Heart left ventricle (tissue), 16 donors: Measurements from ENCODE around the gene PCSK4. TPM values are rescaled to one million over a fixed set of nuclear protein-coding genes. Genes with fewer than 3 reads are reported as not detected.

Experiments
- ATAC-seq, 4 donors: fragments of 200-7000 bp; cut with Tn5 transposase; one replicate each; pipeline ENCODE4 v1.9.1; 2020 to 2022; ENCODE audit warnings: moderate library complexity in 4 of 4, mild to moderate bottlenecking in 3 of 4, moderate number of reproducible peaks in 1 of 4
- DNase-seq, 5 donors: peaks; one replicate each; pipeline ENCODE4 v3.0.0-alpha.2; 2020
- H3K27ac ChIP-seq, 12 donors: fragments of 200-600 bp; sonication (generic) in 4 of 12; one replicate each; pipeline versions ENCODE4 v1.5.0 to v1.8.0; 2016 to 2022; ENCODE audit warnings: mild to moderate bottlenecking in 2 of 12
- H3K27me3 ChIP-seq, 9 donors: fragments of 200-600 bp; sonication (generic) in 2 of 9; one replicate each; pipeline versions ENCODE4 v1.5.1 to v1.8.0; 2016 to 2022; ENCODE audit warnings: mild to moderate bottlenecking in 3 of 9
- H3K36me3 ChIP-seq, 9 donors: fragments of 200-600 bp; sonication (generic) in 2 of 9; one replicate each; pipeline versions ENCODE4 v1.5.0 to v1.8.0; 2018 to 2022; ENCODE audit warnings: mild to moderate bottlenecking in 2 of 9
- H3K4me1 ChIP-seq, 12 donors: fragments of 200-600 bp; sonication (generic) in 4 of 12; one replicate each; pipeline versions ENCODE4 v1.5.0 to v1.8.0; 2016 to 2022; ENCODE audit warnings: mild to moderate bottlenecking in 3 of 12
- H3K4me3 ChIP-seq, 12 donors: fragments of 200-600 bp; sonication (generic) in 4 of 12; one replicate each; pipeline versions ENCODE4 v1.5.0 to v1.8.0; 2017 to 2022; ENCODE audit warnings: mild to moderate bottlenecking in 9 of 12, moderate library complexity in 4 of 12
- H3K9me3 ChIP-seq, 12 donors: fragments of 200-600 bp; sonication (generic) in 4 of 12; one replicate each; pipeline versions ENCODE4 v1.5.0 to v1.8.0; 2016 to 2022; ENCODE audit warnings: mild to moderate bottlenecking in 1 of 12
- CTCF ChIP-seq, 12 donors: fragments of 200-600 bp; sonication (generic) in 4 of 12; IDR thresholded peaks; one replicate each; pipeline versions ENCODE4 v1.5.0 to v1.8.0; 2018 to 2022; ENCODE audit warnings: antibody characterized with exemption in 12 of 12, mild to moderate bottlenecking in 5 of 12
- POLR2A ChIP-seq, 2 donors: fragments of 450-650 bp; IDR thresholded peaks; one replicate each; pipeline ENCODE4 v1.6.1; 2017; ENCODE audit warnings: antibody characterized with exemption in 2 of 2, mild to moderate bottlenecking in 2 of 2, moderate library complexity in 2 of 2
- WGBS, 4 donors: extraction: QIAGEN DNeasy Blood & Tissue Kit in 2 of 4; methylation state at CpG; one replicate each; pipeline versions ENCODE4 v1.1.5 to v1.1.7; 2013 to 2018; 5-methylcytosine and 5-hydroxymethylcytosine counted together
- intact Hi-C, 10 donors: fragments of 100-400 bp; cut with DNase I; formaldehyde crosslinking; loops; one replicate each; pipeline versions ENCODE4 v1.11.1 to v1.14.2; 2022
- polyA plus RNA-seq, 2 donors: library from polyadenylated mRNA; stranded (reverse); fragments of 200-250 nt; gene quantifications; one replicate each; pipeline ENCODE4 v1.2.3, GENCODE V29; 2013
- total RNA-seq, 9 donors: library from RNA; depleted of rRNA in 2 of 9; stranded (reverse); fragments of >200 nt in 2 of 9; fragmentation: NEBNext Ultra II Directional in 3 of 9; extraction: Animal tissue kit (Norgen Biotek cat#: 25700) in 3 of 9; gene quantifications; one replicate each; pipeline versions ENCODE4 v1.1.0 to v1.2.4, GENCODE V29; 2016 to 2023
- donor health status: ischemic (EF 13 %, LVEDD 7.1; RV severe dilation, severe dysfunction).
- donor health status: healthy with polysubstance abuse.
- donor health status: DM: no; HTN: yes; CAD: no.
- donor health status: DM: no; HTN: no; CAD: no.
- donor health status: ischemic (EF 25% LVEDD 6.9; RV normal size, moderate dysfunction).
- donor health status: ischemic (EF 25% LVEDD 5.7; RV mildly dilated, moderate dysfunction).
- donor health status: healthy.
- donor health status: DM: yes; HTN: yes; CAD: no.
- donor health status: ischemic (EF 35%, LVEDD 5.7; RV mildly dilated, moderate dysfunction).
- donor health status: nonischemic (EF 11% LVEDD 7.7; RV severe dilation, severe dysfunction).
- donor health status: DM: yes; HTN: yes; CAD: no.
- donor health status: PGD.
- donor health status: ischemic (EF 29% LVEDD 5.4; RV normal size, mild dysfunction).
- donor health status: nonischemic (EF 23%, LVEDD 6.1; RV moderate dilation, normal function).

Gene PCSK4
- total and polyA plus RNA-seq, 11 donors: 0.31 to 1.9 (median 1.2) TPM

- Histone ChIP-seq H3K4me3 (peak overlapping the region; percentile 57 to 100 (median 92)), H3K4me1 (peaks cover 2 to 30% (median 20%) of the 10 kb centered on the region in 12 donors), H3K36me3 (peaks cover 8 to 57% (median 51%) of the 10 kb centered on the region in 9 donors), H3K9me3 (no peaks in the 10 kb centered on the region), H3K27me3 (no peaks in the 10 kb centered on the region), H3K27ac (peak overlapping the region in 11 of 12 donors; percentile 78 to 94 (median 90))
- TF ChIP-seq POLR2A (IDR thresholded peaks at IDR 0.05) (no peak), CTCF (IDR thresholded peaks at IDR 0.05) (no peak)
- intact Hi-C loops: loop anchor here in 1 of 10 donors (5.0 kb wide), 1 partner anchor 162 kb away; the partner anchor contains the start of gene FAM174C
- DNase-seq (no peak), ATAC-seq (peak in 1 of 4 donors; percentile 2)
- WGBS, 4 donors: 1 to 3% (median 2%) methylated on average over 21 to 26 of the region's 26 CpGs
These were observed 51.2 kb downstream of the PCSK4 start for GRCh38 chr19:1438933-1439354.

- ATAC-seq (peak; percentile 86 to 95 (median 91)), DNase-seq (peak; percentile 95 to 99 (median 96))
- Histone ChIP-seq H3K27me3 (no peaks in the 10 kb centered on the region), H3K4me1 (peaks cover 2 to 30% (median 20%) of the 10 kb centered on the region in 12 donors), H3K9me3 (no peaks in the 10 kb centered on the region), H3K27ac (peak within 1 kb of the TSS; percentile 78 to 94 (median 90)), H3K36me3 (peaks cover 8 to 64% (median 57%) of the 10 kb centered on the region in 9 donors), H3K4me3 (peak within 1 kb of the TSS; percentile 57 to 100 (median 92))
- TF ChIP-seq CTCF (IDR thresholded peaks at IDR 0.05): peak; percentile 89 to 99 (median 94)
- peak in 1 of 2 donors; percentile 95 for TF ChIP-seq POLR2A (IDR thresholded peaks at IDR 0.05)
- intact Hi-C loops: loop anchor here in 1 of 10 donors (5.0 kb wide), 1 partner anchor 161 kb away; the partner anchor contains the start of gene FAM174C
- 1 to 2% (median 1%) methylated on average over 42 to 100 of the region's 100 CpGs for WGBS, 4 donors
These were observed 51.9 kb downstream of the PCSK4 start, which contains the start of gene RPS15 for GRCh38 chr19:1438035-1438932. Gene RPS15, plus strand, starts transcription at chr19:1438396. Its CDS starts 30 bp downstream, at chr19:1438426.

- intact Hi-C loops: loop anchor here in 1 of 10 donors (5.0 kb wide), 1 partner anchor 160 kb away; the partner anchor contains the start of gene FAM174C
- H3K36me3 ChIP-seq: peaks cover 8 to 66% (median 62%) of the 10 kb centered on the region in 9 donors
- WGBS, 4 donors: 60 to 68% (median 63%) methylated on average over 8 of the region's 8 CpGs
These were observed 52.5 kb downstream of the PCSK4 start for GRCh38 chr19:1437609-1438008.

More at GRCh38 chr19:1437609-1438008, 52.5 kb downstream of the PCSK4 start:
- no peaks in the 10 kb centered on the region for H3K27me3 ChIP-seq
- peak overlapping the region in 7 of 12 donors; percentile 57 to 100 (median 92) for H3K4me3 ChIP-seq
- ATAC-seq (no peak), DNase-seq (no peak)
- peaks cover 2 to 30% (median 20%) of the 10 kb centered on the region in 12 donors for H3K4me1 ChIP-seq
- no peak for TF ChIP-seq POLR2A (IDR thresholded peaks at IDR 0.05)
- no peak for TF ChIP-seq CTCF (IDR thresholded peaks at IDR 0.05)
- H3K9me3 ChIP-seq: no peaks in the 10 kb centered on the region
- H3K27ac ChIP-seq: peak overlapping the region in 1 of 12 donors; percentile 94
